K562 (cell line): Measurements from ENCODE around the gene CHODL.

ENCODE experiments used
- BHLHE40 ChIP-seq: IDR thresholded peaks from 2 replicates; pipeline ENCODE4 v1.6.1; 2011; ENCODE audit warnings: low read length, improper control_type of control experiment
- CEBPB ChIP-seq: fragments of 450-650 bp; IDR thresholded peaks from 2 replicates; pipeline ENCODE4 v1.6.1; 2016; ENCODE audit warnings: missing genetic modification characterization, missing compliant biosample characterization
- EP300 ChIP-seq: IDR thresholded peaks from 2 replicates; pipeline ENCODE4 v1.6.1; 2012; ENCODE audit warnings: low read length, improper control_type of control experiment
- EZH2 ChIP-seq: IDR thresholded peaks from 2 replicates; pipeline ENCODE4 v1.6.1; 2012; ENCODE audit warnings: low read depth, mild to moderate bottlenecking, inconsistent platforms, low read length, borderline replicate concordance
- GTF2F1 ChIP-seq: IDR thresholded peaks from 2 replicates; pipeline ENCODE4 v1.6.1; 2011; ENCODE audit warnings: low read depth, low read length, improper control_type of control experiment
- NCOA1 ChIP-seq: fragments of 450-650 bp; IDR thresholded peaks from 2 replicates; pipeline ENCODE4 v1.6.1; 2016; ENCODE audit warnings: low read depth
- POLR2A ChIP-seq: fragments of 450-650 bp; conservative IDR thresholded peaks from 2 replicates; pipeline ENCODE4 v1.6.1; 2016
- ZNF274 ChIP-seq: IDR thresholded peaks from 2 replicates; pipeline ENCODE4 v1.6.1; 2011; ENCODE audit warnings: low read depth, mild to moderate bottlenecking, low read length, moderate library complexity, borderline replicate concordance
- TF ChIP-seq, protein P1 (sequence below), 3 experiments: IDR thresholded peaks in 2 of 3; conservative IDR thresholded peaks in 1 of 3; 2 replicates each; pipeline ENCODE4 v1.5.1; 2011 to 2012; ENCODE audit warnings: low read length in 3 of 3, mild to moderate bottlenecking in 3 of 3, control low read depth in 2 of 3, improper control_type of control experiment in 1 of 3, inconsistent platforms in 1 of 3, low read depth in 1 of 3, mixed read lengths in 1 of 3, moderate library complexity in 1 of 3; ENCODE audit not compliant: insufficient read depth in 2 of 3

GRCh38 chr21:18244671-18245463 is at the start of gene CHODL:
- TF ChIP-seq ZNF274 = no peak
- no peak for TF ChIP-seq POLR2A
- no peak for TF ChIP-seq EP300
- TF ChIP-seq, protein P1, sequence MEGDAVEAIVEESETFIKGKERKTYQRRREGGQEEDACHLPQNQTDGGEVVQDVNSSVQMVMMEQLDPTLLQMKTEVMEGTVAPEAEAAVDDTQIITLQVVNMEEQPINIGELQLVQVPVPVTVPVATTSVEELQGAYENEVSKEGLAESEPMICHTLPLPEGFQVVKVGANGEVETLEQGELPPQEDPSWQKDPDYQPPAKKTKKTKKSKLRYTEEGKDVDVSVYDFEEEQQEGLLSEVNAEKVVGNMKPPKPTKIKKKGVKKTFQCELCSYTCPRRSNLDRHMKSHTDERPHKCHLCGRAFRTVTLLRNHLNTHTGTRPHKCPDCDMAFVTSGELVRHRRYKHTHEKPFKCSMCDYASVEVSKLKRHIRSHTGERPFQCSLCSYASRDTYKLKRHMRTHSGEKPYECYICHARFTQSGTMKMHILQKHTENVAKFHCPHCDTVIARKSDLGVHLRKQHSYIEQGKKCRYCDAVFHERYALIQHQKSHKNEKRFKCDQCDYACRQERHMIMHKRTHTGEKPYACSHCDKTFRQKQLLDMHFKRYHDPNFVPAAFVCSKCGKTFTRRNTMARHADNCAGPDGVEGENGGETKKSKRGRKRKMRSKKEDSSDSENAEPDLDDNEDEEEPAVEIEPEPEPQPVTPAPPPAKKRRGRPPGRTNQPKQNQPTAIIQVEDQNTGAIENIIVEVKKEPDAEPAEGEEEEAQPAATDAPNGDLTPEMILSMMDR (IDR thresholded peaks at IDR 0.05 in 2 of 3, conservative IDR thresholded peaks at IDR 0.05 in 1 of 3; ENCODE audit: insufficient read depth in 2 of 3, low read depth in 1 of 3, low read length in 3 of 3) = no peak
- no peak for TF ChIP-seq GTF2F1
- TF ChIP-seq CEBPB (tag) = no peak
- no peak for TF ChIP-seq NCOA1
- TF ChIP-seq EZH2 = no peak
- TF ChIP-seq BHLHE40 = no peak
